ENCODE results near the gene RHOF. TPM values are rescaled to one million over a fixed set of nuclear protein-coding genes. Genes with fewer than 3 reads are reported as not detected.
A peak's percentile ranks its signal among the peaks of the same experiment; 100 is the strongest.

The RHOF gene
- polyA plus RNA-seq, 1 of the 3 experiments (the other 2 are of a cell fraction) = 5.0 TPM

- TF ChIP-seq ZBTB33 (IDR thresholded peaks at IDR 0.05; ENCODE audit: borderline replicate concordance, low read depth) (no peak), CHD2 (IDR thresholded peaks at IDR 0.05; ENCODE audit: low read length, partially characterized antibody) (no peak)
Observed at GRCh38 chr12:121751034-121751433, 42.5 kb downstream of the RHOF start (continued).

- Histone ChIP-seq H3K27me3 (ENCODE audit: insufficient read depth) (no peaks in the 10 kb centered on the region), H2AFZ (ENCODE audit: low read depth) (no peak overlapping the region), H3F3A (replicated peaks; ENCODE audit: insufficient read depth) (peaks cover 17% of the 10 kb centered on the region), H3K4me3 (ENCODE audit: low read depth in 2 of 2, low read length in 1 of 2) (no peak overlapping the region), H3K4me1 (ENCODE audit: control insufficient read depth in 1 of 2, insufficient read depth in 2 of 2, low read depth in 1 of 2, low read length in 1 of 2) (peaks cover 0 to 6% of the 10 kb centered on the region in 2 experiments; a peak in 1 of 4 replicates), H3K9me2 (no peaks in the 10 kb centered on the region), H3K9ac (no peak overlapping the region), H3K79me2 (ENCODE audit: insufficient read depth) (peaks cover 4% of the 10 kb centered on the region; the same call in 1 of the 2 replicates), H3K36me3 (replicated peaks in 1 of 2; ENCODE audit: control insufficient read depth in 1 of 2, insufficient read depth in 2 of 2, low read length in 1 of 2) (no peaks in the 10 kb centered on the region), H3K27ac (ENCODE audit: low read depth in 2 of 2, low read length in 1 of 2) (no peak overlapping the region), H3K4me2 (no peak overlapping the region), H3K9me3 (no peaks in the 10 kb centered on the region), H4K20me1 (ENCODE audit: insufficient read depth) (no peaks in the 10 kb centered on the region)
- ChIA-PET CTCF (no interaction called here), POLR2A (no interaction called here)
- WGBS (ENCODE audit: low lambda C conversion rate) = 76% methylated on average over 1 of the region's 1 CpG
- TF ChIP-seq USF1 (IDR thresholded peaks at IDR 0.05; ENCODE audit: borderline replicate concordance, low read depth) (no peak), CTCF (IDR thresholded peaks at IDR 0.05) (no peak), NRF1 (IDR thresholded peaks at IDR 0.05; ENCODE audit: low read depth, low read length) (no peak), FOXJ3 (CRISPR knock-in tag; IDR thresholded peaks at IDR 0.05) (no peak), TAF1 (IDR thresholded peaks at IDR 0.05; ENCODE audit: borderline replicate concordance, low read depth, low read length) (no peak)
- DNase-seq = no peak
Observed at GRCh38 chr12:121750507-121750955, 43.0 kb downstream of the RHOF start.

- Histone ChIP-seq H3K79me2 (ENCODE audit: insufficient read depth) (peaks cover 8% of the 10 kb centered on the region), H3F3A (replicated peaks; ENCODE audit: insufficient read depth) (peaks cover 17% of the 10 kb centered on the region), H3K27ac (ENCODE audit: low read depth in 2 of 2, low read length in 1 of 2) (peak overlapping the region in 1 of 2 experiments; percentile 57; a peak in 1 of 4 replicates), H3K36me3 (replicated peaks in 1 of 2; ENCODE audit: control insufficient read depth in 1 of 2, insufficient read depth in 2 of 2, low read length in 1 of 2) (no peaks in the 10 kb centered on the region), H3K9me2 (no peaks in the 10 kb centered on the region), H4K20me1 (ENCODE audit: insufficient read depth) (no peaks in the 10 kb centered on the region), H3K27me3 (ENCODE audit: insufficient read depth) (no peaks in the 10 kb centered on the region), H3K9me3 (no peaks in the 10 kb centered on the region), H2AFZ (ENCODE audit: low read depth) (no peak overlapping the region), H3K4me3 (ENCODE audit: low read depth in 2 of 2, low read length in 1 of 2) (no peak overlapping the region), H3K4me2 (no peak overlapping the region), H3K4me1 (ENCODE audit: control insufficient read depth in 1 of 2, insufficient read depth in 2 of 2, low read depth in 1 of 2, low read length in 1 of 2) (peaks cover 0 to 6% of the 10 kb centered on the region in 2 experiments; a peak in 1 of 4 replicates), H3K9ac (no peak overlapping the region)
- POLR2A ChIA-PET = no interaction called here
- CTCF ChIA-PET = interaction anchor here (1.0 kb wide), 1 partner anchor 45 kb away, joined by 8 read pairs; the partner anchor contains the start of gene RHOF
- no peak for DNase-seq
- WGBS (ENCODE audit: low lambda C conversion rate) = 87% methylated on average over 10 of the region's 10 CpGs
- TF ChIP-seq ELF1 (IDR thresholded peaks at IDR 0.05) = no peak
- TF ChIP-seq MAX (IDR thresholded peaks at IDR 0.05; ENCODE audit: low read depth) = no peak
- no peak for TF ChIP-seq JUND (IDR thresholded peaks at IDR 0.05)
- TF ChIP-seq IRF3 (IDR thresholded peaks at IDR 0.05; ENCODE audit: low read depth, low read length) = no peak
- TF ChIP-seq FOSL2 (IDR thresholded peaks at IDR 0.05; ENCODE audit: borderline replicate concordance, low read depth) = no peak
- no peak for TF ChIP-seq CHD2 (IDR thresholded peaks at IDR 0.05; ENCODE audit: low read length, partially characterized antibody)
- TF ChIP-seq NRF1 (IDR thresholded peaks at IDR 0.05; ENCODE audit: low read depth, low read length) = no peak
- no peak for TF ChIP-seq ZBTB33 (IDR thresholded peaks at IDR 0.05; ENCODE audit: borderline replicate concordance, low read depth)
- no peak for TF ChIP-seq GATA2 (CRISPR knock-in tag; IDR thresholded peaks at IDR 0.05)
- TF ChIP-seq MEF2A (IDR thresholded peaks at IDR 0.05; ENCODE audit: borderline replicate concordance, low read depth) = no peak
- TF ChIP-seq TEAD4 (IDR thresholded peaks at IDR 0.05; ENCODE audit: borderline replicate concordance, insufficient read depth) = no peak
Observed at GRCh38 chr12:121749267-121749666, 44.2 kb downstream of the RHOF start.

Measured in SK-N-SH (cell line).